Esophagus muscularis mucosa (tissue), 4 donors: ENCODE results near the gene PIGR. TPM values are rescaled to one million over a fixed set of nuclear protein-coding genes. Genes with fewer than 3 reads are reported as not detected.

ENCODE experiments used
- DNase-seq: peaks from one replicate; pipeline ENCODE4 v3.0.0-alpha.2; 2017; ENCODE audit errors: extremely low spot score
- H3K27ac ChIP-seq, 4 donors: fragments of 200-600 bp; sonication (generic); replicated peaks in 1 of 4; 1 replicate in 3 of 4; 2 replicates in 1 of 4; pipeline ENCODE4 v1.5.1; 2016 to 2019; ENCODE audit warnings: mild to moderate bottlenecking in 1 of 4
- H3K27me3 ChIP-seq, 4 donors: fragments of 200-600 bp; sonication (generic); one replicate each; pipeline versions ENCODE4 v1.5.1 to v1.6.0; 2016 to 2019
- H3K36me3 ChIP-seq, 4 donors: fragments of 200-600 bp; sonication (generic); one replicate each; pipeline ENCODE4 v1.5.1; 2016 to 2019
- H3K4me1 ChIP-seq, 4 donors: fragments of 200-600 bp; sonication (generic); one replicate each; pipeline ENCODE4 v1.5.1; 2016 to 2019
- H3K4me3 ChIP-seq, 4 donors: fragments of 200-600 bp; sonication (generic); 1 replicate in 2 of 4; 2 replicates in 2 of 4; pipeline ENCODE4 v1.5.1; 2016 to 2019; ENCODE audit warnings: mild to moderate bottlenecking in 4 of 4, moderate library complexity in 1 of 4
- H3K9me3 ChIP-seq, 4 donors: fragments of 200-600 bp; sonication (generic); 1 replicate in 3 of 4; 2 replicates in 1 of 4; pipeline ENCODE4 v1.5.1; 2016 to 2019
- CTCF ChIP-seq, 3 experiments: fragments of 200-600 bp in 2 of 3; fragments of 450-650 bp in 1 of 3; sonication (generic) in 2 of 3; IDR thresholded peaks; one replicate each; pipeline ENCODE4 v1.5.1; 2017 to 2019; ENCODE audit warnings: antibody characterized with exemption in 3 of 3, mild to moderate bottlenecking in 2 of 3, moderate library complexity in 1 of 3
- EP300 ChIP-seq: sonication (generic); formaldehyde crosslinking; IDR thresholded peaks from one replicate; pipeline ENCODE4 v1.6.1; 2017; ENCODE audit warnings: antibody characterized with exemption
- POLR2A ChIP-seq: fragments of 450-650 bp; IDR thresholded peaks from one replicate; pipeline ENCODE4 v1.6.1; 2017; ENCODE audit warnings: antibody characterized with exemption, moderate library complexity, mild to moderate bottlenecking, low read depth
- POLR2AphosphoS5 ChIP-seq, 2 donors: sonication (generic); formaldehyde crosslinking; IDR thresholded peaks; one replicate each; pipeline ENCODE4 v1.6.1; 2017; ENCODE audit warnings: antibody characterized with exemption in 2 of 2
- WGBS: methylation state at CpG from one replicate; pipeline ENCODE4 v1.1.5; 2018; 5-methylcytosine and 5-hydroxymethylcytosine counted together
- intact Hi-C: fragments of 100-400 bp; cut with DNase I; formaldehyde crosslinking; loops from one replicate; pipeline ENCODE4 v1.15.1; 2023
- total RNA-seq, 4 donors: library from RNA; depleted of rRNA; stranded (reverse); fragments of >200 nt; gene quantifications; one replicate each; pipeline versions ENCODE4 v1.1.0 to v1.2.1, GENCODE V29; 2016

Gene PIGR
- total RNA-seq, result 1 to 10 TPM in 2 of 4 donors, under 1 TPM in 1, not detected in 1; 0.42 to 4.2 (median 1.1) TPM

GRCh38 chr1:206946261-206946660 lies at the start of gene PIGR:
PIGR (minus strand) TSS chr1:206946466; CDS start chr1:206940531, 5,935 bp downstream.
- no peak for DNase-seq
- 72% methylated on average over 7 of the region's 7 CpGs for WGBS
- Histone ChIP-seq H3K27me3 (peaks cover 0 to 23% (median 0%) of the 10 kb centered on the region in 4 donors), H3K36me3 (no peaks in the 10 kb centered on the region), H3K4me3 (no peak within 1 kb of the TSS), H3K27ac (no peak within 1 kb of the TSS), H3K9me3 (peaks cover 0 to 9% (median 0%) of the 10 kb centered on the region in 4 donors), H3K4me1 (no peaks in the 10 kb centered on the region)
- TF ChIP-seq CTCF (IDR thresholded peaks at IDR 0.05) (no peak), EP300 (no peak), POLR2A (no peak), POLR2AphosphoS5 (IDR thresholded peaks at IDR 0.05) (no peak)
- intact Hi-C loops, result no loop called here

- TF ChIP-seq CTCF (IDR thresholded peaks at IDR 0.05) (no peak), EP300 (no peak), POLR2AphosphoS5 (IDR thresholded peaks at IDR 0.05) (no peak), POLR2A (no peak)
- Histone ChIP-seq H3K27me3 (peaks cover 0 to 12% (median 0%) of the 10 kb centered on the region in 4 donors), H3K9me3 (no peaks in the 10 kb centered on the region), H3K27ac (no peak overlapping the region), H3K4me1 (no peaks in the 10 kb centered on the region), H3K36me3 (no peaks in the 10 kb centered on the region), H3K4me3 (no peak overlapping the region)
- intact Hi-C loops, result no loop called here
- DNase-seq, result no peak
These were observed 46.5 kb upstream of the PIGR start for GRCh38 chr1:206992790-206993189.

- 92% methylated on average over 1 of the region's 1 CpG for WGBS
- intact Hi-C loops, result loop anchor here (10.0 kb wide), 1 partner anchor 383 kb away; no protein-coding TSS in a partner anchor
- H3K27ac ChIP-seq, result no peak overlapping the region
- peaks cover 0 to 19% (median 0%) of the 10 kb centered on the region in 4 donors for H3K27me3 ChIP-seq
- no peak for DNase-seq
- H3K36me3 ChIP-seq, result no peaks in the 10 kb centered on the region
- no peak overlapping the region for H3K4me3 ChIP-seq
- no peaks in the 10 kb centered on the region for H3K4me1 ChIP-seq
- no peaks in the 10 kb centered on the region for H3K9me3 ChIP-seq
- TF ChIP-seq POLR2AphosphoS5 (IDR thresholded peaks at IDR 0.05) (no peak), POLR2A (no peak), CTCF (IDR thresholded peaks at IDR 0.05) (no peak), EP300 (no peak)
These were observed 41.6 kb upstream of the PIGR start for GRCh38 chr1:206987873-206988272.

GRCh38 chr1:206986885-206987284 lies 40.6 kb upstream of the PIGR start:
- peaks cover 0 to 11% (median 0%) of the 10 kb centered on the region in 4 donors for H3K27me3 ChIP-seq
- 80% methylated on average over 3 of the region's 3 CpGs for WGBS
- H3K9me3 ChIP-seq, result no peaks in the 10 kb centered on the region
- no peak overlapping the region for H3K4me3 ChIP-seq
- intact Hi-C loops, result loop anchor here (10.0 kb wide), 1 partner anchor 382 kb away; no protein-coding TSS in a partner anchor
- no peak for DNase-seq
- no peaks in the 10 kb centered on the region for H3K36me3 ChIP-seq
- H3K4me1 ChIP-seq, result no peaks in the 10 kb centered on the region
- H3K27ac ChIP-seq, result no peak overlapping the region
- no peak for TF ChIP-seq POLR2AphosphoS5 (IDR thresholded peaks at IDR 0.05)
- TF ChIP-seq CTCF (IDR thresholded peaks at IDR 0.05), result no peak
- TF ChIP-seq POLR2A, result no peak
- no peak for TF ChIP-seq EP300

GRCh38 chr1:206986402-206986801 lies 40.1 kb upstream of the PIGR start:
- TF ChIP-seq CTCF (IDR thresholded peaks at IDR 0.05) (no peak), EP300 (no peak), POLR2AphosphoS5 (IDR thresholded peaks at IDR 0.05) (no peak), POLR2A (no peak)
- WGBS, result 88% methylated on average over 3 of the region's 3 CpGs
- H3K4me3 ChIP-seq, result no peak overlapping the region

More at GRCh38 chr1:206986402-206986801, 40.1 kb upstream of the PIGR start:
- intact Hi-C loops, result loop anchor here (10.0 kb wide), 1 partner anchor 382 kb away; no protein-coding TSS in a partner anchor
- Histone ChIP-seq H3K27ac (no peak overlapping the region), H3K9me3 (no peaks in the 10 kb centered on the region), H3K4me1 (no peaks in the 10 kb centered on the region), H3K36me3 (no peaks in the 10 kb centered on the region), H3K27me3 (peaks cover 0 to 7% (median 0%) of the 10 kb centered on the region in 4 donors)
- no peak for DNase-seq
